Measurements from ENCODE around the gene TRIM2.
A peak's percentile ranks its signal among the peaks of the same experiment; 100 is the strongest.
"Not testable (repeated sequence)": the region's sequence is repeated elsewhere in the genome, so short reads cannot be mapped to it uniquely, and the experiment has no call there.

TRIM2 gene

DNA sequence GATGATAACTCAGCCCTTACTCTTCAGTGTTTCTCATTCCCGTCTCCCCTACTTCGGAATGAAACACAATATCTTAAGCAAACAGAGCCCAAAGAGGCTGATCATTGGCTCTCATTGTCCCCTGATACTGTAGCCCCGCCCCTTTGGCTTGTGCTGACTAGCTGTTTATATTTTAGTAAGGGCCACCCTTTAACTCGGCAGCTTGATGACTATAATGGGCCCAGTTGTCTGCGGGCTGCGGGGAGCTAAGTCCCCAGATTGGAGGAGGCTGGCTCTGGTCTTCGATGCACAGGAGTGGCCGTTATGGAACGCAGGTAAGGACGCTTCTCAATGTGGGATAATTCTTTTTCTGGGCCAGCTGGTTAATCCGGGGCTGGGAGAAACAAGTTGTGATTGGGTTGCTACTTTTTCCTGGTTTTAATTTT, at the start of gene TRIM2:
Gene TRIM2 (plus strand): TSS at position 197 of the 425 bp plus-strand sequence. CDS start 88 bp downstream, at position 285.
- DNase-seq (ENCODE audit: low spot score), result peak; percentile 71

DNA sequence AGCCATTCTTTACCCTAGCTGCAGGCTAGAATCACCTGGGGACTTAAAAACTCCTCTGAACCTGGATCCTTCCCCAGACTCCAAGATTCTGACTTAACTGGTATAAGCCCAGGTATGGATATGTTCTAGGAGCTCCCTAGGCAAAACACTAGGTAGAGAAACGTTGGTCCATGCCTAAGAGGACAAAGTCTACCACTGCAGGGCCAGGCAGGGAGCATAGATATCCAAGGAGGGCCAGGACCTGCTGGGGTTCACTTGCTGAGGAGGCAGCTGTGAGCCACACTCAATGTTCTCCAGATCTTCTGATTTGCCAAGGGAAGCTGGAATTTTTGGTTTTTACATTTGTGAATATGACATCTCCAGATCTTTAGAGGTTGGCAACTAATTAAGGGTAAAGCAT, 48.6 kb upstream of the TRIM2 start:
- DNase-seq (ENCODE audit: low spot score), result no peak

DNA sequence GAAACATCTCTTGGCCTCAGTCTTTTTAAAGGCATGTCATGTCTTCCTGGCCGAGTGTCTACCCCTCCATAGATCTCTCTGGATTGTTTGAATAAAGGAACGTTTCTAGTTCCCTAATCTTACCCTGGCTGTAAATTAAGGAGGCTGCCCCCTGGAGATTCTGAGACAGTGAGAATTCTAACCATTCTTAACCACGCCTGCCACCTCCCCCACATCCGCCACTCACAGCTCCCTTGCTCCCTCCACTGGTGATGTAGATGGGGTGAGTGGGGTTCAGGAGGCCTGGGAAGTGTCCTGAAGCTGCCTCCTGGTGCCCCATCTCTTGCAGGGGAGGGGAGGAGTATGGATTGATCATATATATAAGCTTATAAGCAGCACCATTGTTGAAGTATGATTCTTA, 48.0 kb upstream of the TRIM2 start:
- DNase-seq (ENCODE audit: low spot score), result peak; percentile 49

DNA sequence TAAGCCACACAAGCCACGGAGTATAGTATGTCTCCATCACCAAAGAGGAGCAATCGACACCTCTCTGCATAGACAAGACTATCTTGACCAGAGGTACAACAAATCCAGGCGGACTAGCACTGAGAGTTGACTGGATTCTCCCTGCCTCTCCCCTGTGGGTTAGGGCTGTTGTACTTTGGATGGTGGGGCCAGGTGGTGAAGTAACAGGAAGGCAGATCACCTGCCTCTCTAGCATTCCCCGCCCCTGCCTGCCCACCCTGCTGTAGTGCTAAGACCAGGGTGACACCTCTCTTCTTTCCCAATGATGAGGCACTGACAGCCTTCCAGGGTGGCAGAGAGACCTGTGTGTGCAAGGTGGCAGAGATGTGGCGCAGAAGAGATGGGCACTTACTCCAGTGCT, 47.5 kb upstream of the TRIM2 start:
- DNase-seq (ENCODE audit: low spot score), result no peak

DNA sequence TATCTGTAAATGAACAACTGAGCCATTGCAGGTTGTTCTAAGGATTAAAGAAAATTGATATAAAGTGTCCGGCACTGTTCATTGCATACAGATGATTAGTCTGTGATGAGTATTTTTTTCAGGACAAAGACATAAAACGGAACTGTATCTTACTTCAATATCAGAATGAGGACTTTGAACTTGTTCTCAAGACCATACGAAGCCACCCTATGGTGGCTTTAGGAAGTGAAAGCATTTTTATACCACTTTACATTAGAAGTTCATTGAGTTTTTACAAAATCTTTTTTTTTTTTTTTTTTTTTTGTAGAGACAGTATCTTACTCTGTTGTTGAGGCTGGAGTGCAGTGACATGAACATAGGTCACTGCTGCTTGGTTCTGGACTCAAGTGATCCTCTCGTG, 45.2 kb upstream of the TRIM2 start:
- DNase-seq (ENCODE audit: low spot score), result no peak

DNA sequence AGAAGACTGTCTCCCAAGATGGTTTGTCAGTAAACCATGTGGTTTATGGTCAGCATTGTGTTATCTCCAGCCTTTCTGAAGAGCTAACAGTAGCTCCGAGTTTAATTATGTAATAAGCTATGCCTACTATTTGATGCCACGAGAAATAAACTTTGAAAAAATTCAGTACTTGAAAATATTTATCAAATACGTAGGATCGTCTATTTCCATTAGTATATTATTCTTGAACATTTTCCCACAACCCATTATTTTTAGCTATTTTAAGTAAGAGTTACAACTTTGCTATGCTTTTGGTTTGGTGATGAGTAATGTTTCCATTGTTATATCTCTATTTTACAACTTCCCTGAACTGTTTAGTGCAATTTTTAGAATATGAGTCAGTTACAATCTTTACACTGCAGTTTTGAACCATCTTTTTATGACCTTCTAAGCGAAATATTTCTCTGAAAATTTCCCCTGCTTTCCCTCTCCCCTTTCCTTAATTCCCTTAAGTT, 44.5 kb upstream of the TRIM2 start:
- DNase-seq (ENCODE audit: low spot score), result no peak

DNA sequence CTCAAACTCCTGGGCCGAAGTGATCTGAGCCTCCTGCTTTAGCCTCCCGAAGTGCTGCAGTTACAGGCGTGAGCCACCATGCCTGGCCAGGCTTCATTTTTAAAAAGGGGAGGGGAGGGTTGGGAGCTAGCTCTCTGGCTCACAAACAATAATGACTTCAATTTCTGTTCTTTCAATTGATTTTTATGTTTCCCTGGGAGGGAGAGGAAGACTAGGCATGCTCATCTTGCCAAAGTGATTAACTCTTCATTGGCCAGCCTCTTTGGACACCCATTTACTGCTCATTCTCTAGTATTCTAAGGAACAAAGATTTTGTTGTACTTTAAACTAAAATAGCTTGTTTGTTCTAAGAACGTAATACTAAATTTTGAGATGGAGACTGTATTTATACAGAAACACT, 43.4 kb upstream of the TRIM2 start:
- no peak for DNase-seq (ENCODE audit: low spot score)

DNA sequence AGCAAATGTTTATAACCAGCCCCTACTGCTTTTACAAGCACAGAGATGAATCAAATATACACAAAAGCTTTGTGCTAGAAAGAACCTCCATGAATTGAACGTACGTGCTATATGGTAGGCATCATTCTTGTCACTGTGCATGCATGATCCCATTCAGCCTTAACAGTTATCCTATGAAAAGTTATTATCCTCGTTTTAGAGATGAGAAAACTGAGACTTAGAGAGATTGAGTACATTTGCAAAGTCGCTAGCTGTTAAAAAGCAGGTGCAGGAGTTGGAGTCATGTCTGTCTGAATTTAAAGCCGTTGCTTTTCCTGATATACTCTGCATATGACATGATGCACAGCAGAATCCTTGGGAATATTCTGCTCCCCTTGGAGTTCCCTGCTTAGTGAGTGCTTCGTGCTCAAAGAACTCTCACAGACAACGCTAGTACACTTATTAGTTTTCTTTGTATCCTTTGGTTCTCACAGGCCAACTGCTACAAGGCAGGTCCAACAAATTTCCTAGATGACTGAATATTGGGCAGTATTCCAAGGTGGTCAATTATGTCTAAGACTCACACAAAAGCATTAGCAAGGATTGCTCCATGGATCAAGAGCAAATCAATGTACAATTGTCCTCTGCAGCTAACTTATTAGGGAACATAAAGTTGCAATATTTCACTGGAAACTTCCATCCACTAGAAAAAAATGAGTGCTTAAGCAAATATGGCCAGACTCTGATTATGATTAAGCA, 42.8 kb upstream of the TRIM2 start:
- DNase-seq (ENCODE audit: low spot score), result no peak

DNA sequence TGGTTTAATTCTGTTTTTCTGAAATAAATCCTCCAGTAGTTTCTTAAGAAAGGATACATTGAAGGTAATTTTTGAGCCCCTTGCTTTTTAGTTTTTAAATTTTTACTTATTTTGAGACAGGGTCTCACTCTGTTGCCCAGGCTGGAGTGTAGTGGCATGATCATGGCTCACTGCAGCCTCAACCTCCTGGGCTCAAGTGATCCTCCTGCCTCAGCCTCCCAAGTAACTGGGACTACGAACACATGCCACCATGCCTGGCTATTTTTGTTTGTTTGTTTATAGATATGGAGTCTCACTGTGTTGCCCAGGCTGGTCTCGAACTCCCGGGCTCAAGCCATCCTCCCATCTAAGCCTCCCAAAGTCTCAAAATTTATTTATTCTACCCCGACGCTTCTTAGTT, 39.0 kb upstream of the TRIM2 start:
- not testable (repeated sequence) for DNase-seq (ENCODE audit: low spot score)

DNA sequence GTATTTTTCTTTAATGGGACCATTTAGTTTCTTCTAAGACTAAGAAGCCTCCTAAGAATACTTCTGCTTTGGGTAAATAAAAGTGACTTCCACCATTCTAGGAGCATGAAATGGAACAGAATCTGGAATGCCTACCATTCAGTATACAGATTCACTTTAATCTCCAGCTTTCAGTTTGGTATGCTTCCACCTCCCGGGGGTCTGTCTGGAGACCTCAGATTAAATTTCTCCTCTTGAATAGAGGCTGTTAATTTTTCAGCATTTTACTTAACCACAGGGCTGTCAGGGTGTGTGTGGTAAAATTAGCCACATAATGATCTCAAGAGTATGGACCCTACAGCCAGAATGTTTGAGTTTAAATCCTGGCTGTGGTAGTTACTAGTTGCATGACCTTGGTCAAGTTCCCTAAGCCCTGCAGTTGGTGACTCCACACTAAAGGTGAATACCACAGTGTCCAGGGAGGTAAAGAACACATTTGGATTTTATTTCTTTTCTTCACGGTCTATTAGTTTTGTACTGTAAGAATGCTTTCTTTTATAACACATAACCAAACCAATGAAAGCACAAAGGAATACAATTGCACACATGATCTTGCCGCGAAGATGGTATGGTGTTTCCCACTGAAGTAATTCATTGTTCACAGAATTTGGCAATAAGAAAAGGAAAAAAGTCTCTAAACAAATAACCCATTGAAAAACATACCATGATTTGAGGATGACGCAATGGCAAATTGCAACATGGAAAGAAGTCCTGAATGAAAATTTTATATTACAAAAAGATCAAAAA, 37.3 kb upstream of the TRIM2 start:
- DNase-seq (ENCODE audit: low spot score), result no peak

DNA sequence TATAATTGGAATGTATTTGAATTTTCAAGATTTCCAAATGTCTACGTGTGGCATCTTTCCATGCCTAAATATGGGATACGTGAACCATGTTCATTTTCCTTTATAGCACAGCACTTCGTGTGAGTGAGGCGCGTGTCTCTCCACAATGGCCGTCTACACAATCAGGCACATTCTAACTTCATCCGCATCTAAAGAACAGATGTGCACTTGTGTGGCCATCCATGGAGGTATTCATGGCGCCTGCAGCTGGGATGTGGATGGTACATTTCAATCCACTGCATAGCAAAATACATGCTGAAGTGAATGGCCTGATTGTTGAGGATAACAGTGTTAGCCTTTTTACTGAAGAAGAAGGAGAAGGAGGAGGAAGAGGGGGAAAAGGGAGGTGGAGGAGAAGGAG, 34.5 kb upstream of the TRIM2 start:
- no peak for DNase-seq (ENCODE audit: low spot score)

DNA sequence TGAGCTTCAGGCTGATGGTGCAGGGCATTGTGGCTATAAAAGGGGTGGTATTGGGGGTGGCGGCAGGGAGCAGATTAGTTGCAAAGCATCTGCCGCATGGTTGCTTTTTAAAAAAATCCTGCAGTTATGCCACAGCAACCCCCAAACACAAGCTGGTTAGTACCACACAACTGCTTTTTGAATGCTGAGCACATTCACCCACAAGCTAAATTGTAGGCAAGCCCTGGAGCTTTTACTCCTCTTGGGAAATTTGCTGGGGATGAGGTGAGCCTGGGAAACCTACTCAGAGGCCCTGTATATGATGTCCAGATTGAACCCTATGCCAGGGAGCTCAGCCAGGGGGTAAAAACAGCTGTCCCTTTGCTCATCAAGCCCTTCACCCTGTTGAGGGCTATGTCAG, 33.8 kb upstream of the TRIM2 start:
- no peak for DNase-seq (ENCODE audit: low spot score)

DNA sequence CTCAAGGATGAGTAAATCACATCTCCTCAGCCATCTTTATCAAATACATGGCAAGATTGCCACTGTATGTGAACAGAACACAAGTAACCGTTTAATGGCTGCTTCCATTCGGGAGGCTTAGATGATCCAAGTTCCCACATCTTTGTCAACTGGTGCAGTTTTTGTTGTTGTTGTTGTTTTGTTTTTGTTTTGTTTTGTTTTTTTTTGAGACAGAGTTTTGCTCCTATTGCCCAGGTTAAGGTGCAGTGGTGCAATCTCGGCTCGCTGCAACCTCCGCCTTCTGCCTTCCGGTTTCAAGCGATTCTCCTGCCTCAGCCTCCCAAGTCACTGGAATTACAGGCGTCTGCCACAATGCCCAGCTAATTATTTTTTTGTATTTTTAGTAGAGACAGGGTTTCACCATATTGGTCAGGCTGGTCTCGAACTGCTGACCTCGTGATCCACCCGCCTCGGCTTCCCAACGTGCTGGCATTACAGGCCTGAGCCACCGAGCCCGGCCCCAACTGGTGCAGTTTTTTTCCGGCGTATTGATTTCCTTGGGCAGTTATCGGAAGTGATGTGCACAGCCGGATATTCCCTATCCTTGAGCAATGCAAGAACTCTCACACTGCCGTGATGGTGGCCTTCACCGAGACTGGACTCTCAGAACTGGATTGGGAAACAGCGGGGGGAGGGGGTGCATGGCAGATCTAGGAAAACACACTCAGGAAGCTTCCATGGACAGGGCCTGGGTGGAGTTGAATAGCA, 29.2 kb upstream of the TRIM2 start:
- no peak for DNase-seq (ENCODE audit: low spot score)

DNA sequence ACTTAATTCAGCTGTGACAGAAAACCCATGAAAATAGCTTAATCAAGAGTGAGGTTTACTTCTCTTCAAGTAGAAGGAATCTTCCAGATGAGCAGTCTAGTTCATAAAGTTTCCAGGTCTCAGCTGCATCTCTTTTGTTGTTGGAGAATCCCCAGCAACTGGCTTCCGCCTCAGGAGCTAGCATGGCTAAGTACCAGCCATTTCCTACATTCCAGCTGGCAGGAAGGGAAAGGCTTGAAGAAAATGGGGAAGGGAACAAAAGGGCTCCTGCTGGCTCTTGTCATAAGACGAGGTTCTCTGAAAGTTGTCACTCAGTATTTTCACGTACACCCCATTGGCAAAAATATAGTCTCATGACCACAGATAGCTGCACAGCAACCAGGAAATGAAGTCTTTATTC, 27.3 kb upstream of the TRIM2 start:
- peak; percentile 28 for DNase-seq (ENCODE audit: low spot score)

DNA sequence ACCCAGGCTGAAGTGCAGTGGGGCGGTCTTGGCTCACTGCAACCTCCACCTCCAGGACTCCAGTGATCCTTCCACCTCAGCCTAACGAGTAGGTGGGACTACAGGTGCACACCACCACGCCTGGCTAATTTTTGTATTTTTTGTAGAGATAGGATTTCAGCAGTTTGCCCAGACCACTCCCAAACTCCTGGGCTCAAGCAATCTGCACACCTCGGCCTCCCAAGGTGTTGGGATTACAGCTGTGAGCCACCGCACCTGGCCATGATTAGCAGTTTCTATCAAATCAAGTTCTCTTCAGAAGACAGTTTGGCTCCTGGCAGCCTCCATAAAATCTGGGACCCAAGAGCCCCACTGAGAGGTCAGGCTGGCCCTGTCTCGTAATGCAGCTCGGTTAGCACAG, 26.4 kb upstream of the TRIM2 start:
- no peak for DNase-seq (ENCODE audit: low spot score)

DNA sequence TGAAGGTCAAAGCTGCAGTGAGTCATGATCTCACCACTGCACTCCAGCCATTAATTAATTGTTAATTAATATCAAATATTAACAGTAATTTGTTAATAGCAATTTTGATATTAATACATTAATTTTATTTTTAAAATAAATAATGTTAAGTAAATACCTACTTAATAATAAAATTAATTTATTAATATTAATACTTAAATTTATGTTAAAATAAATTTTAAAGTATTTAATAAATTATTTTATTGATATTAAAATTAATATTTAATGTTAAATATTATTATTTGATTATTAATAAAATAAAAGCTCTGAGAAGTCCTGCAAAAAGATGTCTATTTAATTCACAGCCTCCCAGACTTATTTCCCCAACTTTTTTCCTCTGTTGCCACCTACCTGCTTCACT, 25.1 kb upstream of the TRIM2 start:
- no peak for DNase-seq (ENCODE audit: low spot score)

DNA sequence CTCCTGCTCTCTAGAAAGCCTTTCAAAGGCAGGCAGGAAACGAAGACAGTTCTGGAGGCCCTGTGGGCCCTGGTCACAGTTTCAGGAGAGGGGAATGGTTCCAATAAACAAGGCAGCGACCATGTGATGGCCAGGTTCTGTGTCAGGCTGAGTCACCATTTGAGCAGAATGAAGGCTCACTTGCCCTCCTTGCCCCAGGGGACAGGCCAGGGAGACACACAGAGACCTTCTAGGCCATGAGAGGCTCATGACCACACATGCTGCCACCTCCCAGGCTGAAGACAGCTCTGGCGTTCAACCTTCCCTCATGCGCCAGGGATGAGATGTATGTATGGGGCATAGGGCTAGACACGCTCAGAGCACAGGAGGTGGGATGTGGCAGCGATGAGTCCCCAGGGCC, 22.9 kb upstream of the TRIM2 start:
- DNase-seq (ENCODE audit: low spot score), result no peak

DNA sequence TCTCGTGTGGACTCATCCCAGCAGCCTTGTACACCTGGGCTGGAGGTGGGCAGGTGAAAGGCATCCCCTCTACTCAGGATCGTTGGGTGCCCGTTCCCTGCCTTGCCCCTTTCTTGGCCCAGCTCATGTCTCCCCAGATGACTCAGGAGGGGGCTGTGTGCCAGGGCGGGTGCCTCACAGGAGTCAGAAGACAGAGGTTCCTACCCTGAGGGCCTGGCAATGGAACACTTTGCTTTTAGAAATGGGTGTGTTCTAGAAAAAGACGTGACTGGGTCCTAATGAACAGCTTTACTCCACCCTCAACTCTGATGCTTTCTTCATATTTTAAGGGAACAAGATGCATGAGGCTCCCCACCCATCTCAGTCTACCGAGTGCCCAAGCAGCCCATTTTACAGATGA, 22.5 kb upstream of the TRIM2 start:
- DNase-seq (ENCODE audit: low spot score), result no peak

DNA sequence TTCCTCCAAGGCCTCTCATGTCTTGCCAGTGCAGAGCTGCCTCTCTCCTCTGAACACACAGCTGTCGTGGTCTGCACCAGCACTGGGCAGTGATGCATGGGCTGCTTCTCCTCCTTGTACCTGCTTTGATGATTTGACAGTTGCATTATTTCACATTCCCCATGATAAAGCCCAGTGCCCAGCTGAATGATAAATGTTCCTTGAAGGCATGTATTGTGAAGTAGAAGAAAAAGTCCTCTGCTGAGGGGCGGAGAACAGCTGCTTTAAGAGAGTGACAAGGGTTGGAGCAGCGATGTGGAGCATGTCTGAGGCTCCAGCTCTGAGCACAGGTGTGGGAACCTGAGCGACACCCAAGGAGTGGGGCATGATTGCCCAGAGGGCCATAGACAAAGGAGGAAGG, 21.1 kb upstream of the TRIM2 start:
- DNase-seq (ENCODE audit: low spot score), result no peak

DNA sequence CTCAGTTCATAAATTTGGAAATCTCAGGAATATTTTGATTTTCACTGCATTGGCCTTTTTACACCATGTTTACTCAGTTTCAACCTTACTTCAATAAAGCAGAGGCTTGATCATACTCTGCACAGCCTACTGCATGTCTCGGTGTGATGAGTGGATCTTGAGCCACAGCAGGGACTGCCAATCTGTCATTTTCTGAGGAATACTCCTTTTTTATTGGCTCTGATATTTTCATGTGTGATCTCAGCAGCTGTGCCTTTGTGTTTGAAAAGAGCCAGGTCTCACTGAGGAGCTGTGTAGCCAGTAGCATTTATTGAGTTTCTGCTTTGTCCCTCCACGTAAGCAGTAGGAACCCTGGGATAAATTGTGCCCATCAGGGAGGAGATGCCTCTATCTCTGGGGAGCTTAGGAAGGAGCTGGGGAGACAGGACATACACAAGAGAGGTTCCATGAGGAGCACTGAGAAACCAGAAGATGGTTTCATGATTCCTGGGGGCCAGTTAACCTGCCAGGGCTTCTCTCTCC, 18.9 kb upstream of the TRIM2 start:
- DNase-seq (ENCODE audit: low spot score), result no peak

DNA sequence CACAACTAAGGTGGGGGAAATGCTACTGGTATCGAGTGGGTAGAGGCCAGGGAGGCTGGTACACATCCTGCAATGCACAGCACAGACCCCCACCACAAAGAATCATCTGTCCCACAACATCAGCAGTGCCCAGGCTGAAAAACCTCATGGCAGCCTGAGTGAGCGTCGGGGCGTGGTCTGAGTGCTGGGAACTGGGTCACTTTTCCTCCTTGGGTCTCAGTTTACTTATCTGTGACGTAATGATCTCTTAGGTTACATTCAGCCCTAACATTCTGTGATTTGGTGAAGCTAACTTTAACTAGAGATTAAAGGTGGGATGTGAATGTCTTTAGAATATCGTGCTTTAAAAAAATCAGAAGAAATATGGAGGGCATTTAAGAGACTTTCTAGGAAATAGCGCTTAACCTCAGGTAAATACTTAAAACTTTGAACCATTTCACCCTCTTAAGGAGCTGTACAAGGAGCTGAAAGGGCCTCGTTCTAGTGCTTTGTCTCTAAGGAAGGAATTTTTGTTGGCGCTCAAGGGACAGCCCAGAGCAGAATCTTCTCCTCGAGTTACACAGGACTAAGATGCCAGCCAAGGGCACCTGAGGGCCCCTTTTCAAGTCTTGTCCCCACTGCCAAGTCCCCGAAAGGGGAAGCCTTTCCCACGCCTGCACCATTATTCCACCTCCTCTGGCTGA, 18.1 kb upstream of the TRIM2 start:
- DNase-seq (ENCODE audit: low spot score), result no peak
